EH (cell line): Measurements from ENCODE around the gene DEFB121.
"Not testable (repeated sequence)": the region's sequence is repeated elsewhere in the genome, so short reads cannot be mapped to it uniquely, and the experiment has no call there.

Experiments used
- DNase-seq: peaks from one replicate; pipeline ENCODE4 v3.0.0-alpha.2; 2015; ENCODE audit warnings: low read depth

Gene DEFB121, protein sequence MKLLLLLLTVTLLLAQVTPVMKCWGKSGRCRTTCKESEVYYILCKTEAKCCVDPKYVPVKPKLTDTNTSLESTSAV

DNA sequence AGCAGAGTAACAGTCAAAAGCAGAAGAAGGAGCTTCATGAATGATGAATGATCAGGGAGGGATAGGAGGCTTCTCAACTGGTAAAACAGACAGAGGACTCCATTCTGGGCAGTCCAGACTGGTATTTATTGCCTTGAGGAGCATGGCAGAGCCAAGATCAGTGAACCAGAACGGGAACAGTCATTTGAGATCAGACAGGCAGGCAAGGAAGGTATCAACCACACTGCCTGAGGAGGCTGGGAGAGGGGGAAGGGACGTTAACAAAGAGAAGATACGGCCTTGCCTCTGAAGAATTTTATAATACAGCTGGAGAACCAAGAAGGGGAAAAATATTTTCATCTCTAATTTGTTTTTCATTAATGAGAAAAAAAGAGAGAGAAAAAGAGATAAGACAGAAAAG lies at the start of gene DEFB121:
TSS of gene DEFB121 (minus strand) at position 101 of the 400 bp plus-strand sequence. CDS start at position 38, 63 bp downstream.
- no peak for DNase-seq

DNA sequence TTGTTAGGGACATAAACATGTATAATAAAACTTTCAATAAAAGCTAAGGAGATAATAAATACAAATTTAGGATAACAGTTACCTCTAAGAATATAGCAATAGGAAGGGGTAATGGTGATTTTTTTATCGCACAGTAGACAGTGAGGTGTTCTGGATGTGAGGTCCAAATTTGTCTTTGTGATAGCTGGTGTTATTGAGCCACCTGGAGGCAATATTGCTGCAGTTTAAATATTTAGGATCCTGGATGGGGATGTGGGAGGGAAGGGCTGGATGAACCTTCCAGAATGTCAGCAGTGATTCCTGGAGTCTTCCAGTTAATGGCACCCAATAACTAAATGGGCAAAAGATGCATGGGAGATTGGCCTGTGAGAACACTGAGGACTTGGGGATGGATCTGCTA lies 48.3 kb upstream of the DEFB121 start:
- DNase-seq = no peak

DNA sequence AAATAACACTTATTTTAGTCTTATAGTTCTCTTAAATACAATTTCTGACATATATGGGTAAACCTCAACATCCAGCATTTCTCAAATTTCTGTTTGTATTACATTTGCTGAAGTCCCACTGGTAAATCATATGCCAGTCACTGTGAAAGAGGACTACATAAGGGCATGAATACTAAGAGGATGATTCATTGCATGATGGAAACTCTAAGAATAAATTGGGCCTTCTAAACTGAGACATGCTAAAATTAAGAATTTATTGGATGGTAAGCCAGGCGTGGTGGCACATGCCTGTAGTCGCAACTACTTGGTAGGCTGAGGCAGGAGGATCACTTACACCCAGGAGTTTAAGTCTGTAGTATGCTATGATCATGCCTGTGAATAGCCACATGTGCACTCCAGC lies 46.6 kb upstream of the DEFB121 start:
- peak; percentile 32 for DNase-seq

DNA sequence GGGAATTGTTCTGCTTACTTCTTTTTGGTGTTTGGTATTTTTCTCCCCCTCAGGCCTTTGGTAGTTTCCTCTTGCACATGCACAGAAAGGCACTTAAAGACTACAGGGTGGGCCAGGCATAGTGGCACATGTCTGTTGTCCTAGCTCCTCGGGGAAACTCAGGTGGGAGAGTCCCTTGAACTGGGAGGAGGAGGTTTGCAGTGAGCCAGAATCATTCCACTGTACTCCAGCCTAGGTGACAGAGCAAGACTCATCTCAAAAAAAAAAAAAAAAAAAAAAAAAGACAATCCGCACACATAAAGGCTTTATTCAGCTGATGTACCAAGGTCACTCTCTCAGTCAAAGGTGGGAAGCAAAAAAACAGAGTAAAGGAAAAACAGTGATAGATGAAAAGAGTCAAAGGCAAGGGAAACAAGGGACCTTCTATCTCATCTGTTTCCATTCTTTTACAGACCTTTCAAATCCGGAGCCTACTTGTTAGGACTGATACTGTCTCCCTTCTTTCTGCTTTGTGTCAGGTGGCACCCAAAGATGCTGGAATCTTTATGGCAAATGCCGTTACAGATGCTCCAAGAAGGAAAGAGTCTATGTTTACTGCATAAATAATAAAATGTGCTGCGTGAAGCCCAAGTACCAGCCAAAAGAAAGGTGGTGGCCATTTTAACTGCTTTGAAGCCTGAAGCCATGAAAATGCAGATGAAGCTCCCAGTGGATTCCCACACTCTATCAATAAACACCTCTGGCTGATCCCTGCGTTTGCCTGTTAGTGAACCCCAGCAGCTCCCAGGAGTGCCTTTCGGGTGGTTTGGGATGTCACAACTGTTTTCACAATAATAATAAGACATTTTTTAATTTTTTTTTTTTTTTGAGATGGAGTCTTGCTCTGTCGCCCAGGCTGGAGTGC lies 43.7 kb upstream of the DEFB121 start:
- DNase-seq = no peak

DNA sequence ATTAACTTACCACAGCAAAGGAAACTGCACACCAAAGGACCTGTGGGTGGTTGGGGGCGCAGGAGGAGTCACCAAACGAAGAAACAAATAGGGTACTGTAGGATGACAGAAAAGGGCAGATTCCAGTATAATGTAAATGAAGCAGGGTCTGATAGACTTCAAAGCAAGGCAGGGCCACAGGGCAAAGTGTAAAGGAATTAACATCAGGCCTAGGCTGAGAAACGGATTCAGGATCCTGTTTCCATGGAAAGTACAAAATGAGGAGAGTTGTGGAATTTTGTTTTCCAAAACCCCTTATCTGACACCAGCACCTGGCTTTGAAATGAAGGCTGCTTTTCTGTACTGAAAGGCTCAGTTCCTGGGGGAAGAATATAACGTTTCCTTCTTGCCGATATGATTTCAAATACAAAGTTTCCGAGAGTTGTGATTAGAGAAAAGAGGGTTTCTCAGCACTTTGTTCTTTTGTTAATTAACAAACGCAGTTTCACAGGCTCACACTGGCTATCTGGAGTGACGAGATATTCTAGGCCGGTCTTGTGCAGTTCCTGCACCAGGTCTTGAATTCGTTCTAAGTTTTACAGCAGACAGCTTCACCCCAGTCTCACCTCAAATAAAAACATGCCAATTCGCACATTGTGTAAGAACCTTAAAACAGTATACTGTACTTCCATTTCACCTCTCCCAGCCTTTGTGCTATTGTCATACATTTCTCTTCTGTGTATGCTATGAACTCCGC lies 40.2 kb upstream of the DEFB121 start:
- DNase-seq = no peak

DNA sequence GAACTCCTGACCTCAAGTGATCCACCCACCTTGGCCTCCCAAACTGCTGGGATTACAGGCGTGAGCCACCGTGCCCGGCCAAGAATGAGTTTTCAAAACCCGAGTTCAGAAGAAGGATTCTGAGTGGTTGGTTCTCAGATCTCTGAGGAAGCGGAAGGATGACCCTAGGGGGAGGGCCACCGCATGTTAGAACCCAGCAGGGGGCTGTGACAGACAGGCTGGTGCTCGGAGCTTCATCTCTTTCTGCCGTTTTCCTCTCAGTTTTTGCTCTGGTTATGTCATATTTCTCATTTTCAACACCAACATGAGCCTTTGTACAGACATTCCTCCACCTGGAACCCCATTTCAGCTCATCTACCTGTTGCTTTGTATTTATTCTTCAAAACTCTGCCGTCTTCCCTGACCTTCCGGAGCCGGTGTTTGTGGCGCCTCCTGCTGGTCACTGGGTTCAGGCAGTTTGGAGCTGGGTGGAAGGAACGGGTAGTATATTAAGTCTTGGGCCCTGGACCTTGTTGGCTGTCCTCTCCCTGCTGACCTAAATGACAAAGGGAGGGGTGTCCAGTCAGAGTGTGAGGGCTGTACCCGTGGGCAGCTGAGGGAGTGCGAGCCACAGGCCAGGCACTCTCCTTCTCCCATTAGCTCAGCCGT lies 34.1 kb upstream of the DEFB121 start, which contains the start of gene DEFB123:
TSS of gene DEFB123 (plus strand) at position 621 of the 648 bp plus-strand sequence. CDS start 67 bp downstream, outside the sequence.
- DNase-seq = no peak

DNA sequence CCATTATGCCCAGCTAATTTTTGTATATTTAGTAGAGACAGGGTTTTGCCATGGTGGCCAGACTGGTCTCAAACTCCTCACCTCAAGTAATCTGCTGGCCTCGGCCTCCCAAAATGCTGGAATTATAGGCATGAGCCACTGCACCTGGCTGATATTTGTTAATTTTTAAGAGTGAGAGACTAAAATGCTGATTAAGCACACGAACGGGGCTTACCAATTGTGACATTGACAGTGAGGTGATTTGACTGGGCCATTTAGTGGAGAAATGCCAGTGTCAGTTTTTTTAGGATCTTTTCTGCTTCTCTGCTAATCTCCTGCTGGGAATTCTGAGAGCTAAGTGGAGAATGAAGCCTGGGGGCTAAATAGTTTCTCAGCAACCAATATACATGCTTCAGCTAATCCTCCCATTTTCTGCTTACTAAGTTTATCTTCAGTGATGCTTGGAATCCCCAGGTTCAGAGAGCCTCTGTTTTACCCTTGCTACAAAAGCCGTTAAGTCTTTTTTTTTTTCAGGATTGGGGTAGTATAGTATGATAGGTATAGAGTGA lies 24.6 kb upstream of the DEFB121 start:
- no peak for DNase-seq

DNA sequence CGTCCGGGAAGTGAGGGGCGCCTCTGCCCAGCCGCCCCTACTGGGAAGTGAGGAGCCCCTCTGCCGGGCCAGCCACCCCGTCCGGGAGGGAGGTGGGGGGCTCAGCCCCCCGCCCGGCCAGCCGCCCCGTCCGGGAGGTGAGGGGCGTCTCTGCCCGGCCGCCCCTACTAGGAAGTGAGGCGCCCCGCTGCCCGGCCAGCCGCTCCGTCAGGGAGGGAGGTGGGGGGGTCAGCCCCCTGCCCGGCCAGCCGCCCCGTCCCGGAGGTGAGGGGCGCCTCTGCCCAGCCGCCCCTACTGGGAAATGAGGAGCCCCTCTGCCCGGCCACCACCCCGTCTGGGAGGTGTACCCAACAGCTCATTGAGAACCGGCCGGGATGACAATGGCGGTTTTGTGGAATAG lies 21.6 kb upstream of the DEFB121 start:
- DNase-seq = not testable (repeated sequence)

DNA sequence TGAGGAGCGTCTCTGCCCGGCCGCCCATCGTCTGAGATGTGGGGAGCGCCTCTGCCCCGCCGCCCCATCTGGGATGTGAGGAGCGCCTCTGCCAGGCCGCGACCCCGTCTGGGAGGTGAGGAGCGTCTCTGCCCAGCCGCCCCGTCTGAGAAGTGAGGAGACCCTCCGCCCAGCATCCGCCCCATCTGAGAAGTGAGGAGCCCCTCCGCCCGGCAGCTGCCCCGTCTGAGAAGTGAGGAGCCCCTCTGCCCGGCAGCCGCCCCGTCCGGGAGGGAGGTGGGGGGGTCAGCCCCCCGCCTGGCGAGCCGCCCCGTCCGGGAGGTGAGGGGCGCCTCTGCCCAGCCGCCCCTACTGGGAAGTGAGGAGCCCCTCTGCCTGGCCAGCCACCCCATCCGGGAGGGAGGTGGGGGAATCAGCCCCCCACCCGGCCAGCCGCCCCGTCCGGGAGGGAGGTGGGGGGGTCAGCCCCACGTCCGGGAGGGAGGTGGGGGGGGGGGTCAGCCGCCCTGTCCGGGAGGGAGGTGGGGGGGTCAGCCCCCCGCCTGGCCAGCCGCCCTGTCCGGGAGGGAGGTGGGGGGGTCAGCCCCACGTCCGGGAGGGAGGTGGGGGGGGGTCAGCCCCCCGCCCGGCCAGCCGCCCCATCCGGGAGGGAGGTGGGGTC lies 21.0 kb upstream of the DEFB121 start:
- DNase-seq = not testable (repeated sequence)

DNA sequence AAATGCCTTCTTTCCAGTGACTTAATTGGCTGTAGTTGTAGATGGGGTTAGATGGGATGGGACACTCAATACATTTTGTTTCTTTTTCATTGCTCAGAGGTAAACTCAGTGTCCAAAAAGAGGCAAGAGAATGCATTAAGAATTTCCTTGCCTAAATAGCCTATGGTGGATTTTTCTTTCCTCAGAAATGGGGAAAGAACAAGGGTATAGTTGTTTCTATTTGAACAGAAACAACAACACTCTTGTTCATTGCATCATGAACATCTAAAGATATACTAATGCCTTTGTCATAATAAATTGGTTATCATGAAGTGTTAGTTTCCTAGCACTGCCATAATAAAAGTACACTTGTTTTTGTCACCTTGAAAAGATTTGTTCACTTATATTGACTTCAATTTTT lies 19.8 kb upstream of the DEFB121 start:
- no peak for DNase-seq

DNA sequence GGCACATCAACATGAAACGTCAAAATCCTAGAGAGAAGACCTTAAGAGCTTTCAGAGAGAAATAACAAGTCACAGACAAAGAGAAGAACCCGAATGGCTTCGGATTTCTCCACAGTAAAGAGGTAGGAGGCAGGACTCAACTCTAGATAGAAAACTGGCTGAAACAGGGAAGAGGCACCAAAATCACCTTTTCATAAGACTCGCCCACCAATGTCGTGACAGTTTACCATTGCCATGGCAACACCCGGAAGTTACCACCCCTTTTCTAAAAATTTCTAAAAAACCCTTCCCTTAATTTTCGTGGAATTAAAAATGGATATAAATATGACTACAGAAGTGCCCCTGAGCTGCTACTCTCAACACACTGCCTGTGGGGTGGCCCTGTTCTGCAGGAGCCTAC lies 12.3 kb upstream of the DEFB121 start:
- DNase-seq = no peak

DNA sequence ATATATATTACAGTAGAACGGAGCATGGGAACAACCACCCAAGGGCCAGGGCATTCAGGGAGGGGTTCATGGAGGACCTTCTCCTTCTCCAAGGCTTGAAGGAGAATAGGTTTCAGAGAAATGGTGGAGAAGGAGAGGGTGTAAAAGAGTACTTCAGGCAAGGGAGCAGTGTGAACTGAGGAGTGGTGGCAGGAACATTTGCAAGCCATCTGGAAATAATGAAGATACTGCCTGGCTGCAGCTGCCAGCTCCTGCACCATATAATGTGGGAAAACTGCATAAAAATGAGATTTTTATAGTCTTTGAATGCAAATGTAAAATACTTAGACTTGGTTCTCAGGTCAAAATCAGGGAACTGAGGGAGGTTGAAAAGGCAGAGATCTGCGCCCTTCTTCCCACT lies 9.6 kb upstream of the DEFB121 start:
- DNase-seq = no peak

DNA sequence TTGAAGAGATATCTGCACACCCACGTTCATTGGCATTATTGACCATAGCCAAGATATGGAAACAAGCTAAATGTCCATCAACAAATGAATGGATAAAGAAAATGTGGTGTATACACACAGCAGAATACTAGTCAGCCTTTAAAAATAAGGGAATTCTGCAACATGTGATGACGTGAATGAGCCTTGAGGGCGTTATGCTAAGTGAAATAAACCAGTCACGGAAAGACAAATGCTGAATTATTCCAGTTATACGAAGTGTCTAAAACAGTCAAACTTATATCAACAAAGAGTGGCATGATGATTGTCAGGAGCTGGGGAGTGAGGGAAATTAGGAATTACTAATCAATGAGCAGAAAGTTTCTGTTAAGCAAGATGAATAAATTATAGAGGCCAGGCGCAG lies 8.4 kb upstream of the DEFB121 start:
- DNase-seq = no peak

DNA sequence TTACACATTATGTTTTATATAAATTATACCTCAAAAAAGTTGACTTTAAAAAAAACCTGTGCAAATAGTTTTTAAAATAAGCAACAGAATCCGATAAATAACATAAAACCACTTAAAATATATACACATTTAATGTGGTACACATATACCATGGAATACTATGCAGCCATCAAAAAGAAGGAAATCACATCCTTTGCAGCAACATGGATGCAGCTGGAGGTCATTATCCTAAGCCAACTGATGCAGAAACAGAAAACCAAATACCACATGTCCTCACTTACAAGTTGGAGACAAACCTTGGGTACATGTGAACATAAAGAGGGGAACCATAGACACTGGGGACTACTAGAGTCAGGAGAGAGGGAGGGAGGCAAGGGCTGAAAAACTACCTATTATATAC lies 4.0 kb upstream of the DEFB121 start:
- DNase-seq = no peak

DNA sequence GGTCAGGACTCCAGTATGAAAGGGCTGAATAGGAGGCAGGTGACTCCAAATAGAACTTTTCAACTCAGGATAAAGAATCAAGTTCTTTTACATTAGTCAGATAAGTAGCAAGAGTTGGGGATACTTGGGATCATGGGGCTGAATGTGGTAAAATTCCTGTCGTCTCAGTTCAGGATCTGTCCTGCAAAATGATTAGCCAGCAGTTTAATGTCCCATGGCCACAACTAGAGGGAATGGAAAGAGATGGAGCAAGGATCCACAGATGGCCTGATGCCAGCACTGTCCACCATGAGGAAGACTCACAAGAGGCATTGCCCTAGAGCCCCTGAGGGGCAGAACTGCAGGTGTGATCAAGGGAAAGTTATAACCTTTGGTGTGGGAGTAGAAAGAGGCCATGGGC lies 2.1 kb downstream of the DEFB121 start:
- DNase-seq = no peak

DNA sequence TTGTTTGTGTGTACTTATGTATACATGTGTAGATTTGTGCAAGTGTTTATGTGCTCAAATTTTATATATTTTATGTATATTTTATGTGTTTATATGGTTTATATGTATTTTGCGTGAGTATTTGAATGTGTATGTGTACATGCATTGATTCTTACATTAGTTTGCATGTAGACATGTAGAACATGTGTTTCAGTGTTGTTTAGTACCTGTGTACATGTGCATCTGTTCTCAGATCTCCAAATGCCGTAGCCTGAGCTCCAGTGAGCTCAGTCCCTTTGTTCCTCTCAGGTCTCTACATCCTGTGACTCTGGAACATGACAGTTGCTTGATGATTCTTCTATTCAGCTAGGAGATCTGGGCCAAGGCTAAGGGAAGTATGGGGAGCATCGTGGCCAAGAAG lies 11.1 kb downstream of the DEFB121 start:
- DNase-seq = no peak

DNA sequence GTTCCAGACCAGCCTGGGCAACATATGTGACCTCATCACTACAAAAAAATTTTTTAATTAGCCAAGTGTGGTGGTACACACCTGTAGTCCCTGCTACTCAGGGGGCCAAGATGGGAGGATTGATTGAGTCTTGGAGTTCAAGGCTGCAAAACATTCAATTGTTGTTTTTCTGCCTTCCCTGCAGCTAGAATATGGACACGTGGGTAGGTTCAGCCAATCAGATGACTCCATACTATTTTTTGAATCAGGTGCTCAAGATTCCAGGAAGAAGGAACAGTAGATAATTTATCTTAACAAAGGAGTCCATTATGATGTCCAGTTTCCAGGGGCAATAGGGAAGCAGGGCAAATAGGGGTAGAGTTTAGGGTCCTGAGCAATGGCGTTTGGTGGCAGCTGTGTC lies 13.2 kb downstream of the DEFB121 start:
- no peak for DNase-seq

DNA sequence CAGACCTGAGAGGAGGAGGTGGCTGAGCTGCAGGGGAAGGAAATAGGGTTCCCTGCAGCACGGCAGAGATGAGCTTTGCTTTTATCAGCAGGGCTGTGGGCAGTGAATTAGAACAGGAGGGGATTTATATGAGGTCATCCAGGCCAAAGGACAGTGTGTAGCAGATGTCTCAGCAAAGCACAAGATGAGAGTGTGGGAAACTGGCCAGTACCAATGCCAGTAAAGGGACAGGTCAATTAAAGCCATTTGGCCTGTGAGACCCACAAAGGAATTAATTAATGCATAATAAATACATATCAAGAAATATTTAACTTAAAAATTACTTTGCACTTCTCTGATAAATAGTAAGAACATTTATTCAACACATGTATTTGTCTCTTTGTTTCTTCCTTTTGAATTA lies 15.5 kb downstream of the DEFB121 start, which contains the start of gene DEFB119:
TSS of gene DEFB119 (minus strand) at position 101 of the 400 bp plus-strand sequence. CDS start 107 bp downstream, outside the sequence.
- DNase-seq = no peak

DNA sequence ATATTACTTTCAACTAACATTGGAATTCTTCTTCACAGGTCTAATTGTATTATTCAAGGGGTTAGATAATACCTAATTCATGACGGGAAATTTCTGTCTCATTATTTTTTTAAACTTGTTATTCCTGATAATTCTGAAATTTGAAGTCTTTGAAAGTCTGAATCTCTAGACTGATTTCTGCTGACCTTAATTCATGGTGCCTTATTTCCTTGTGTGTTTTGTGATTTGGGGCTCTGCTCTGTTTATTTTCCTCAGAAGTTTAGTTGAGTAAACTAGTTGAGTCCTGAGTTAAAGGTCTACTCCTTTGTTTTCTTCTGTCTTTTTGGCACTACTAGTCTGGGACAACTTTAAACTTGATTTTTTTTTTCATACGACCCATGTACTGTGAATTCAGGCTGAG lies 31.7 kb downstream of the DEFB121 start:
- DNase-seq = no peak

DNA sequence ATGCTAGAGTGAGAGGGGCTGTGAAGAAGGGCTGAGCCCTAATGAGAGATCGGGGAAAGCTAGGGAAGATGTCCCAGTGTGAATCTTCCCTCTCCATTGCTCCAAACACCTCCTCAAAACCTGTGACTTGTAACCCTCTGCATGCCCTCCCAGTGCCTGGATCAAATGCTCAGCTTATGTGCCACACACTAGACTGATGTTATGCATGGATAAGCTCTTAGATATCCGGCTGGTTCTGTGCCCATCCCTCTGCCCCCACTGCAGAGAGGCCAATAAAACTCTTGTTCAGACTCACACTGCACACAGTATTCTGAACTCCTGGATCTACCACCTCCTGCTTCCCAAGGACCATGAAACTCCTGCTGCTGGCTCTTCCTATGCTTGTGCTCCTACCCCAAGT lies 37.7 kb downstream of the DEFB121 start, which contains the start of gene DEFB118:
TSS of gene DEFB118 (plus strand) at position 301 of the 400 bp plus-strand sequence. CDS start at position 351, 50 bp downstream.
- DNase-seq = no peak

DNA sequence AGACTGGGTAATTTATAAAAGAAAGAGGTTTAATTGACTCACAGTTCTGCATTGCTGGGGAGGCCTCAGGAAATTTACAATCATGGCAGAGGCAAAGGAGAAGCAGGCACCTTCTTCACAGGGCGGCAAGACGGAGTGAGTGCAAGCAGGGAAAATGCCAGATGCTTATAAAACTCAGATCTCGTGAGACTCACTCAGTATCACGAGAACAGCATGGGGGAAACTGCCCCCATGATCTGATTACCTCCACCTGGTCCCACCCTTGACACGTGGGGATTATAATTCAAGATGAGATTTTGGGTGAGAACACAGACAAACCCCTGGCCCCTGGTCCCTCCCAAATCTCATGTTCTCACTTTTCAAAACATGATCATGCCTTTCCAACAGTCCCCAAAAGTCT lies 41.7 kb downstream of the DEFB121 start:
- not testable (repeated sequence) for DNase-seq
